HuH-7 (cell line): ENCODE data around the gene SGCD.
"Not testable (repeated sequence)": the region's sequence is repeated elsewhere in the genome, so short reads cannot be mapped to it uniquely, and the experiment has no call there.

Source experiments
- DNase-seq: peaks from one replicate; pipeline ENCODE4 v3.0.0; 2011; ENCODE audit warnings: low spot score

SGCD gene

GRCh38 chr5:156582193-156582598 lies 255.2 kb downstream of the SGCD start:
- DNase-seq = no peak

GRCh38 chr5:156584871-156585270 lies 257.9 kb downstream of the SGCD start:
- DNase-seq = no peak

- DNase-seq = no peak
Observed at GRCh38 chr5:156585999-156586398, 259.0 kb downstream of the SGCD start.

- no peak for DNase-seq
Observed at GRCh38 chr5:156587012-156587411, 260.0 kb downstream of the SGCD start.

- DNase-seq = no peak
Observed at GRCh38 chr5:156588306-156588705, 261.3 kb downstream of the SGCD start.

- no peak for DNase-seq
Observed at GRCh38 chr5:156589104-156589945, 262.4 kb downstream of the SGCD start.

- no peak for DNase-seq
Observed at GRCh38 chr5:156589946-156590216, 262.9 kb downstream of the SGCD start.

- DNase-seq = no peak
Observed at GRCh38 chr5:156590978-156591377, 264.0 kb downstream of the SGCD start.

GRCh38 chr5:156591631-156592030 lies 264.7 kb downstream of the SGCD start:
- DNase-seq = no peak

- DNase-seq = no peak
Observed at GRCh38 chr5:156593546-156593945, 266.6 kb downstream of the SGCD start.

- DNase-seq = no peak
Observed at GRCh38 chr5:156594406-156594805, 267.4 kb downstream of the SGCD start.

- DNase-seq = no peak
Observed at GRCh38 chr5:156595132-156595787, 268.3 kb downstream of the SGCD start.

GRCh38 chr5:156597276-156597675 lies 270.3 kb downstream of the SGCD start:
- no peak for DNase-seq

- DNase-seq = no peak
Observed at GRCh38 chr5:156598964-156599363, 272.0 kb downstream of the SGCD start.

- not testable (repeated sequence) for DNase-seq
Observed at GRCh38 chr5:156610582-156610981, 283.6 kb downstream of the SGCD start.

- no peak for DNase-seq
Observed at GRCh38 chr5:156615901-156616300, 288.9 kb downstream of the SGCD start.

- DNase-seq = no peak
Observed at GRCh38 chr5:156617426-156617825, 290.5 kb downstream of the SGCD start.

GRCh38 chr5:156618601-156619000 lies 291.6 kb downstream of the SGCD start:
- DNase-seq = no peak

- no peak for DNase-seq
Observed at GRCh38 chr5:156621719-156622118, 294.8 kb downstream of the SGCD start.

GRCh38 chr5:156623381-156624040 lies 296.5 kb downstream of the SGCD start:
- DNase-seq = no peak

GRCh38 chr5:156624686-156625085 lies 297.7 kb downstream of the SGCD start:
- DNase-seq = no peak

GRCh38 chr5:156628421-156628820 lies 301.5 kb downstream of the SGCD start:
- DNase-seq = no peak

GRCh38 chr5:156631005-156631404 lies 304.0 kb downstream of the SGCD start:
- DNase-seq = no peak
